Renal pelvis (tissue), 4 donors: ENCODE measurements around the gene AGAP3. TPM values are rescaled to one million over a fixed set of nuclear protein-coding genes. Genes with fewer than 3 reads are reported as not detected.

Experiments
- DNase-seq: peaks from one replicate; pipeline ENCODE4 v3.0.0-alpha.2; 2013
- polyA plus RNA-seq, 3 donors: library from polyadenylated mRNA; unstranded; fragments of 120-200 nt; gene quantifications; one replicate each; pipeline ENCODE4 v1.2.1, GENCODE V29; 2013; ENCODE audit not compliant: insufficient read length in 3 of 3

AGAP3 gene
- polyA plus RNA-seq, 3 donors: 68.0 to 78.3 (median 72.8) TPM

DNA sequence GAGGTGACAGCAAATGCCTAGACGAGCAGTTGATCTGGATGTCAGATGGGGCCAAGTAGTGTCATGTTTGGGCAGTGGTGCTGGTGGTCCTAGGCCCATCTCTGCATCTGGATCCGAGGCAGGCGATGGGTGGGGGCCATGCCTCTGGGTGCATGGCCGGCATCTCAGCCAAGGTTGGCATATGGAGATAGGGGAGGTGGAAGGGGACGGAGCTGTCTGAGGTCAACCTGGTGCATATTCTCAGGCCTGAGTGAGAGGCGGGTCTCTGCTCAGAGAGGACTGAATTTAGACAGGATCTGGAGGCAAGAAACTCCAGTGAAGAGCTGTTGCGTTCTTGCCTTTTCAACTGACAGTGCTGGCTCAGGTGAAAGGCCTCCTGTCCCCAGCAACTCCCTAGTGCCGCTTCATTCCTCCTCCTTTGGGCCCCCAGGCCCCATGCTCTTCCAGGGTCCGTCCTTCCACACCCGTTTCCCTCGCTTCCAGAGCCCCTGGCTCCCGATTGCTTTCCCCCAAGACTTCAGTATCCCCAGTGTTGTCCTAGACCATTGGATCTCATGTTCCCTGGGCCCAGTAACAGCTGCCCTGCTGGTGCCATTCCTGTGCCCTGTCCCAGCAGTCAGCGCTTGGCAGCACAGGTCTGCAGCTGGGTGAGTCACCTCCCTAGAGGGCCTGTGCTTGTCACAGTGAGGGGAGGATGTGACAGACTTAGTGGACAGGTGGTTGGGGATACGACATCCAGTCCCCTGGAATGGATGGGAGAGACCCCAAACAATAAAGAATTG is 48.7 kb downstream of the AGAP3 start:
- no peak for DNase-seq

GRCh38 chr7:151135525-151135845 is 49.2 kb downstream of the AGAP3 start:
- DNase-seq: no peak

DNA sequence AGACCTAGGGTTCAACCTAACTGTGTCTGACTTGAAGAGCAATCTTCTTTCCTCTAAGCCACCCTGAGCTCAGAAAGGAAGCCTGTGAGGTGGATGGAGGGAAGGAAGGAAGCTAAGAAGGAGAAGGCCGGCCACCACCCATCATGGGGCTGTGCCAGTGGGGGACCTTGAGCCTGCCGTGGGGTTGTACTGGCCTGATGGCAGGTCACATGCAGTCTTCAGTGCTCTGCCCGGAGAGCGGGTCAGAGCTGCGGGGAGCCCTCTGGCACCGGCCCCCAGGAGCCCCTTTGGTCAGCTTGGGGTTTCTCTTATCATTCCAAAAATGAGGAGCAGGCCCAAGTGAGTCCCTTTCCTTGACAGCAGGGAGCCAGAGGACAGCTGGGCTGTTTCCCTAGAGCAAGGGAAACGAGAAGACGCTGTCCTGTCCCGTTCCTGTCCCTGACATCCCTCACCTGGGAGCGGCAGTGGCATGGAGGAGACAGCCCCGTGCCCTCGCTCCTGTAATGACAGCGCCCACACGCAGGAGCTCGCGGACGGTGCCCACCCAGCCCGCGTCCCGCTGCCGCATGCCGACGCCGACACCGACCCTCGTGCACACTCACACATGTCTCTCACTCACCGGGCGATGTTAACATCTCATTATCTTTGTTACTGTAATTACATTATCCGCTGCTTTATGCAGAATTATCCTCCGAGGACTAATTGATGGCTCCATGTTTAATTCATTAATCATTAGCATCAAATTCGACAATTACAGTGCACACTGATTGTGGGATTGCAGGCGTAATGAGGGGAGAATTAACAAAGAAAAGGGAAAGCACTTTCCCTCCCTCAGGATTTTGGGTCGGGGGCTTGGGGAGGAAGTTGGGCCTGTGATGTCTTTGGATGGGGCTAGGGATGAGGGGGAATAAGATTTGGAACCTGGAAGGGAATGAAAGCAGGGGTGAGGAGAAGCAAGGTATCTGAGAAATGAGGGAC is 49.9 kb downstream of the AGAP3 start:
- DNase-seq: no peak

- DNase-seq: no peak
These were observed 50.9 kb downstream of the AGAP3 start for GRCh38 chr7:151137076-151137675.

DNA sequence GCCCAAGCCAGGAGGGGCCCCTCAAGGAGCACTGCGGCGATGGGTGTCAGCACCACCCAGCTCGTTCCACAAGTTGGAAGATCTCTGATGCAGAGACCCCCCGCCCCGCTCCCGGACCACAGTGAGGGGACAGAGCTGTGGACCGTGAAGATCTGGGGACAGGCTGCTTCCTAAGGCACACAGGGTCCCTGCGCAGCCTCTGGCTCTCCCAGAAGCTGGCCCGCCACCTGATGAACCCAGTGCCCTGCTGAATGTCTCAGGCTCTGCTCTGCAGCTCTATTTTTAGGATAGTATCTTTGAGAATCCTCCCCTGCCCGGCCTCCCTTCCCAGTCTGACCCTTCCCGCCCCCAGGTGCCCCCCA is 51.5 kb downstream of the AGAP3 start:
- DNase-seq: no peak

DNA sequence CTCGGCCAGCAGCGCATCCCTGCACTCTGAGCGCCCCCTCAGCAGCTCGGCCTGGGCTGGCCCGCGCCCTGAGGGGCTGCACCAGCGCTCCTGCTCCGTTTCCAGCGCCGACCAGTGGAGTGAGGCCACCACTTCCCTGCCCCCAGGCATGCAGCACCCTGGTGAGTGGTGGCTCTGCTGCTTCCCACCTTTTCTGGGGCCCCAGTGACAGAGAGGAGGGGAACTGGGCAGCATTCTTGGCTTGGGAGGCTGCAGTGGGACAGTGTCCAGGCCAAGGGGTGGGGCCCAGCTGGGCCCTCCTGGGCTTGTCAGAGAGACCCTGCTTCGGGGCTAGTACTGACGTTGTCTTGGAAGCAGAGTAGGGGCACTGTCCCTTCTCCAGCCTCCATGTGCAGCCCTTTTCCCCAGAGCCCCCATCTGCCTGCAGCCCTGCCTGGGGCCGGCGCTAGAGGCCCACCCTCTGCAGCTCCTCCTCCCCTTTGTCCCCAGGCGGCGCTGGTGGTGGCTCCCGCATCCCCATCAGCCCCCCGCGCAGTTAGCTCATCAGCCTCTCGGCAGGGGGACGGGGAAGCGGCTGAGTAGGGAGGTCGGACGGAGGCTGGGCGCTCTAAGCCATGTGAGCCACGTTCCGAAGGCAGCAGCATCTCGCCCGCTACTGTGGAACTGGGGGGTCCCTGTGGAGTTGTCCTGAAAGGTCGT is 52.0 kb downstream of the AGAP3 start:
- DNase-seq: no peak

DNA sequence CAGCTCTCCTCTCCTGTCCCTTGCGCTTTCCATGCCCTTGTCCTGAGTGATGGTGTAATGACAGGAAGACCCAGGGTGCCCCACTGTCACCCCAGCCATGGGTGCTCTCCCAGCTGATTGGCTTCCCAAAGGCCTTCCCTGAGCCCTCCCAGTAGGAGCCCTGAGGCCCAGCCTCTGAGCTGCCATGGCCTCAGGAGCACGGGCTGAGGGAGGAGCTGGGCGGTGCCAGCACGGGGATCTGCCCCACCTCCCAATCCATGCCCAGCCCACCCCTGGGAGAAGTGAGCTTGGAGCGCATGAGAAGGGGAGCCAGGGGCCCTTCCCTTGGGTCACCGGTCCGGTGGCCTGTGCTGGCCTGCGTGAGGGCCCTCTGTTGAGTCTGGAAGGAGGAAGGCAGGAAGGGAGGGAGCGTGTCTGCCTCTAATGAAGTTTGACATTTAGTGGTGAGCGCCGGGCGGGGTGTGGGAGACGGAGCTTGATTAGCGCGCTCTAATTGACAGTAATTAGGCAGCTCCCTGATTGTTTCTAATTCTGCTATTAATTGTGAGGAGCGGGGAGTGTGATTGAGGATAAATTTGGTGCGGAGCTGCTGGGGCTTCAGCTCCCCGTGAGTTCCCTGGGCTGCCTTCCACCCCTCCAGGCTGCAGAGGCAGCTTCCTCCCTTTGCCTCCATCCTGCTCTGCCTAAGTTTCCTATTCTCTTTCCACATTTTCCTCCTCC is 53.0 kb downstream of the AGAP3 start:
- DNase-seq: no peak

DNA sequence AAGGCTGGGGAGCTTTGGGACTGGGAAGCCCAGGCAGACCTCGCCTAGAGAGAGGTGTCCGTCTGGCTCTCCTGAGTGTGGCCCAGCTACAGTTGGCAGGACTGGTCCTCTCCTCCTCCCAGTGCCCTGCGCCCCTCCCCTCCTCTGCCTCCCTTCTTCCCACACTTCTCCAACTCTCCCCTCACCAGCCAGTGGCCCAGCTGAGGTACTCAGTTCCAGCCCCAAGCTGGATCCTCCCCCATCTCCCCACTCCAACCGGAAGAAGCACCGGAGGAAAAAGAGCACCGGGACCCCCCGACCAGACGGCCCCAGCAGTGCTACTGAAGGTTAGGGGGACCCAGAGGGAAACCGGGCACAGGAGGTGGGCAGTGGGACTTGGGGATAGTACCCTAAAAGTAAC is 53.5 kb downstream of the AGAP3 start:
- no peak for DNase-seq

DNA sequence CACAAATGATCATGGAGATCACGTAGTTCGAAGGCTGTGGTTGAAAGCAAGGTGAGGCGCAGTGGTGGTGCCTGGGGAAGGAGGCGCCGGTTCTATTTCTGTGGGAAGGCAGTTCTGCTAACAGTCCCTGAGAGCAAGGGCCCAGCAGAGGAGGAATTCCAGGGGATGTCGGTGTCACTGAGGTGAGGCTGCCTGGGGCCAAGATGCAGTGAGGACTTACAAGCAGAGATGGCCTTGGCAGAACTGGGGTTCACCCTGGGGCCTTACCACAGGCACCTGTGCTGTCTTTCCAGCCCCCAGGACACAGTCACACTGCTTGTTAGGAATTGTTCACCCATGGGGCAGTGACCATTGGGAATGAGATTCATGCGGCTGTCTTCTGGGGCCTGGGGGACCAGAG is 54.6 kb downstream of the AGAP3 start:
- DNase-seq: no peak

GRCh38 chr7:151141311-151141854 is 55.1 kb downstream of the AGAP3 start:
- no peak for DNase-seq

- DNase-seq: no peak
These were observed 55.8 kb downstream of the AGAP3 start for GRCh38 chr7:151141855-151142685.

DNA sequence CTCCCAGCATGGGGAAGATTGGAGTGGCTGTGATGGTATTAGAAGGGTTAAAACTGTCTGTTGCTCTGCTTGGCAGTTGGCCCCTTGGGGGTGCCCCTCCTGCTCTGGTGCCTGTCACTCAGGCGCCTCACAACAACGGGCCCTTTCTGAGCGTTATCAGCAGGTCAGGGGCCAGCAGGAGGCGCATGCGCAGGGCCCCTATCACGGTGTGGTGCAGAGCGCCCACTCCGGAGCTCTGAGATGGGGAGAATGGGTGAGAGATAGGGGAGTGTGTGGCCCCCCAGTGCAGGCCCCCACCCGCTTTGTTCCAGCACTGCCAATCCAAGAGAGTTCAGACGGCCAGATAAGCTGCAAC is 56.4 kb downstream of the AGAP3 start:
- DNase-seq: no peak

GRCh38 chr7:151143261-151144015 is 57.2 kb downstream of the AGAP3 start:
- no peak for DNase-seq

DNA sequence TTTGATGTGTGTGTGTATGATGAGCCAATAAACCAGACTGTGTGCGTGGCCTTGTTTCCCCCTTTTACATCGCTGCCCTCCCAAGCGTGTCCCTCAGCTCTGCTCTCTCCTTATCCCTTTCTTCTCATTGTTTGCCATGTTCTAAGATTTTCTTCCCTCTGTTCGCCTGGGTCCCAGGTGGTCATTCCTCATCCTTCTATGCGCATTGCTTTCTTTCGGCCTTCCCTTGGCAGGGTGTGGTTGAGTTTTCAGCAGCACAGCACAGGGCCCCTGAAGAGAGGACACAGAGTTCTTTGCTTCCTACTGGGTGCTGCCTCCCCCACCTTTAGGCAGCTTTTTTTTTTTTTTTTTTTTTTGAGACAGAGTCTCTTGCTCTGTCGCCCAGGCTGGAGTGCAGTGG is 58.1 kb downstream of the AGAP3 start:
- no peak for DNase-seq

- DNase-seq: no peak
These were observed 60.5 kb downstream of the AGAP3 start for GRCh38 chr7:151146761-151147160.

GRCh38 chr7:151148319-151149259 is 62.3 kb downstream of the AGAP3 start:
- no peak for DNase-seq

DNA sequence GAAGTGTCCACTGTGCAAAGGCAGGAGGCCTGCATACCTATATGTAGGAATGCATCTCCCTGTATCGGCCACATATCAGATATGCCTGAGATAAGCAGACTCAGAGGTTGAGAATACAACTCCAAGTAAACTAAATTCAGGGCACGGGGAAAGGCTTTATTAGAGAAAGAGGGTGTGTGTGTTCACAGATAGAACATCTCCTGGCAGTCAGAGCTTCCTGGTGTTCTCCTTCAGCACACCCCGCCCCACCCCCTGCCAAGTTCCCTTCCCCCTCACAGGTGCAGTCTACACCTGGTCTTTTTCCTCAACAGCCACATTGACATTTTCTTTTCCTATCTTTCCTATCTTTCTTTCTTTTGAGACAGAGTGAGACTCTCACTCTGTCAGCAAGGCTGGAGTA is 64.1 kb downstream of the AGAP3 start:
- no peak for DNase-seq
